AG04450 (cell line): ENCODE data around the gene RANBP17. TPM values are rescaled to one million over a fixed set of nuclear protein-coding genes. Genes with fewer than 3 reads are reported as not detected.

ENCODE experiments used
- CTCF ChIA-PET: fragments of 300-600, 350-600 bp; formaldehyde crosslinking; extraction: SDS; loops from one replicate; lab custom pipeline; 2022; ENCODE audit warnings: antibody characterized with exemption, inconsistent platforms; lab: Charles Lee
- POLR2A ChIA-PET: fragments of 350-600 bp; formaldehyde crosslinking; extraction: SDS; loops from one replicate; lab custom pipeline; 2021; ENCODE audit warnings: antibody characterized with exemption, inconsistent platforms; lab: Yijun Ruan, JAX
- DNase-seq: peaks from one replicate; pipeline ENCODE4 v3.0.0-alpha.2; 2011; ENCODE audit warnings: low read depth, low spot score
- H3K27ac ChIP-seq: one replicate; pipeline ENCODE4 v1.5.1; 2012; ENCODE audit warnings: low read depth, low read length, control low read depth
- H3K27me3 ChIP-seq: one replicate; pipeline ENCODE4 v1.6.0; 2012; ENCODE audit warnings: low read length; ENCODE audit not compliant: control insufficient read depth, insufficient read depth
- H3K4me3 ChIP-seq: 2 replicates; pipeline ENCODE4 v1.5.1; 2011; ENCODE audit warnings: mild to moderate bottlenecking, low read depth, low read length, control low read depth
- H3K9me3 ChIP-seq: 2 replicates; pipeline ENCODE4 v1.5.1; 2012; ENCODE audit warnings: low read length; ENCODE audit not compliant: control insufficient read depth, insufficient read depth
- CTCF ChIP-seq: IDR thresholded peaks from 2 replicates; pipeline ENCODE4 v1.5.1; 2011; ENCODE audit warnings: low read depth, low read length, control low read depth, inconsistent platforms
- polyA plus RNA-seq: library from polyadenylated mRNA; depleted of rRNA; stranded (reverse); fragments of >200 nt; gene quantifications from 2 replicates; pipeline ENCODE4 v1.2.3, GENCODE V29; 2011

The RANBP17 gene
- polyA plus RNA-seq, 1 experiment, result 11.6 TPM

- peaks cover 95% of the 10 kb centered on the region for H3K27me3 ChIP-seq
- no peak overlapping the region for H3K27ac ChIP-seq
- ChIA-PET CTCF (no interaction called here), POLR2A (no interaction called here)
- no peak for DNase-seq
- H3K4me3 ChIP-seq, result no peak overlapping the region
- peaks cover 22% of the 10 kb centered on the region; the same call in 1 of the 2 replicates for H3K9me3 ChIP-seq
- no peak for TF ChIP-seq CTCF
These were observed 449.1 kb downstream of the RANBP17 start for GRCh38 chr5:171310819-171311321.

- no peak for TF ChIP-seq CTCF
These were observed 449.7 kb downstream of the RANBP17 start for GRCh38 chr5:171311322-171312077.

GRCh38 chr5:171312129-171312974, 450.5 kb downstream of the RANBP17 start:
- peaks cover 22% of the 10 kb centered on the region; the same call in 1 of the 2 replicates for H3K9me3 ChIP-seq
- H3K27me3 ChIP-seq, result peaks cover 95% of the 10 kb centered on the region
- DNase-seq, result no peak
- no peak overlapping the region for H3K4me3 ChIP-seq
- H3K27ac ChIP-seq, result no peak overlapping the region
- CTCF ChIA-PET, result interaction anchor here (0.7 kb wide), 1 partner anchor 105 kb away, joined by 3 read pairs; no protein-coding TSS in a partner anchor
- POLR2A ChIA-PET, result no interaction called here
- TF ChIP-seq CTCF, result no peak

More at GRCh38 chr5:171311322-171312077, 449.7 kb downstream of the RANBP17 start:
- no peak overlapping the region for H3K4me3 ChIP-seq
- DNase-seq, result no peak
- CTCF ChIA-PET, result no interaction called here
- no peak overlapping the region for H3K27ac ChIP-seq
- peaks cover 95% of the 10 kb centered on the region for H3K27me3 ChIP-seq
- H3K9me3 ChIP-seq, result peaks cover 22% of the 10 kb centered on the region; the same call in 1 of the 2 replicates
- POLR2A ChIA-PET, result no interaction called here

GRCh38 chr5:171313481-171314206, 451.8 kb downstream of the RANBP17 start:
- H3K27ac ChIP-seq, result no peak overlapping the region
- H3K9me3 ChIP-seq, result peaks cover 21% of the 10 kb centered on the region; the same call in 1 of the 2 replicates
- H3K27me3 ChIP-seq, result peaks cover 95% of the 10 kb centered on the region
- POLR2A ChIA-PET, result no interaction called here
- TF ChIP-seq CTCF, result no peak
- CTCF ChIA-PET, result no interaction called here
- no peak for DNase-seq
- H3K4me3 ChIP-seq, result no peak overlapping the region
